ENCODE results near the gene DAPK1.

Gene DAPK1

DNA sequence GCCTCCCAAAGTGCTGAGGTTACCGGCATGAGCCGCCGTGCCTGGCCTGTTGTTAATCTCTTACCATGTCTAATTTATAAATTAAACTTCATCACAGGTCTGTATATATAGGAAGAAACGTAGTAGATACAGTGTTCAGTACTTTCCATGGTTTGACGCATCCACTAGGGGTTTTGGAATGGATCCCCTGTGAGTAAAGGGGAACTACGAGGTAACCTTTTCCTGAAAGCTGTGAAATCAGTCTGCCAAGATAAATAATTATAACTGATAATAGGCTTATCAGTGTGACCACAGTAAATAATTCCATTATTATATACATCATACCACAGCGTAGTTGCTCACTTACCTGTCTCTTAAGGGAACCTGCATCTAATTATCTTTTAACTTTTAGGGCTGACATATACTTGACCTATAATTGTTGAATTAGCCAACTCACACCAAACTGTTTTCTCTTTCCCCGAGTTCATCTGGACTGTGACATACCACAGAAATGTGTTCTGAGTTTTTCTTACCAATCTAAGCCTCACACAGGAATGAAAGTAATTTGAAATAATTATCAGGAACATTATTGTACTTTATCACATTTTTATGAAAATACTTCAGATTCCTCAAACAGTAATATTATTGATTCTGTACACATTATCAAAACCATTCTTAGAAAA lies 42.9 kb downstream of the DAPK1 start:
- TF ChIP-seq, protein P1, sequence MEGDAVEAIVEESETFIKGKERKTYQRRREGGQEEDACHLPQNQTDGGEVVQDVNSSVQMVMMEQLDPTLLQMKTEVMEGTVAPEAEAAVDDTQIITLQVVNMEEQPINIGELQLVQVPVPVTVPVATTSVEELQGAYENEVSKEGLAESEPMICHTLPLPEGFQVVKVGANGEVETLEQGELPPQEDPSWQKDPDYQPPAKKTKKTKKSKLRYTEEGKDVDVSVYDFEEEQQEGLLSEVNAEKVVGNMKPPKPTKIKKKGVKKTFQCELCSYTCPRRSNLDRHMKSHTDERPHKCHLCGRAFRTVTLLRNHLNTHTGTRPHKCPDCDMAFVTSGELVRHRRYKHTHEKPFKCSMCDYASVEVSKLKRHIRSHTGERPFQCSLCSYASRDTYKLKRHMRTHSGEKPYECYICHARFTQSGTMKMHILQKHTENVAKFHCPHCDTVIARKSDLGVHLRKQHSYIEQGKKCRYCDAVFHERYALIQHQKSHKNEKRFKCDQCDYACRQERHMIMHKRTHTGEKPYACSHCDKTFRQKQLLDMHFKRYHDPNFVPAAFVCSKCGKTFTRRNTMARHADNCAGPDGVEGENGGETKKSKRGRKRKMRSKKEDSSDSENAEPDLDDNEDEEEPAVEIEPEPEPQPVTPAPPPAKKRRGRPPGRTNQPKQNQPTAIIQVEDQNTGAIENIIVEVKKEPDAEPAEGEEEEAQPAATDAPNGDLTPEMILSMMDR (IDR thresholded peaks at IDR 0.05): no peak

GRCh38 chr9:87541663-87542062 lies 44.0 kb downstream of the DAPK1 start:
- TF ChIP-seq, protein P1 (IDR thresholded peaks at IDR 0.05): no peak

DNA sequence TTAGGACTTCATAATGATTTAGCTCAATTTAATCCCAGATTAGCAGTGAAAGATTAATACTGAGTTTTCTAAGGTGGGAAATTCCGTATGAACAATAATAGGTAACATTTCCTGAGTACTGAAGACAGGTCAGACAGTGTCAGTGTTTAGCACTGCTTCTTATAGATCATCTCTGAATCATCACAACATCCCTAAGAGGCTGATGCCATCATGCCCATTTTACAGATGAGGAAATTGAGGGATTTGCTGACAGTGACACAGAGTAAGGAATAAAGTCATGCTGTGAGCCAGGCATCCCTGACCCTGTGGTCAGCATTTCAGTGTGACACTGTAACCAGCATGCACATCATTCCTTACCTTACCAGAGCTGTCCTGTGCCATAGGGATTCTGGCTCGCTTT lies 44.5 kb downstream of the DAPK1 start:
- TF ChIP-seq, protein P1 (IDR thresholded peaks at IDR 0.05): no peak

- TF ChIP-seq, protein P1 (IDR thresholded peaks at IDR 0.05): no peak
These were observed 45.6 kb downstream of the DAPK1 start for GRCh38 chr9:87543251-87543650.

DNA sequence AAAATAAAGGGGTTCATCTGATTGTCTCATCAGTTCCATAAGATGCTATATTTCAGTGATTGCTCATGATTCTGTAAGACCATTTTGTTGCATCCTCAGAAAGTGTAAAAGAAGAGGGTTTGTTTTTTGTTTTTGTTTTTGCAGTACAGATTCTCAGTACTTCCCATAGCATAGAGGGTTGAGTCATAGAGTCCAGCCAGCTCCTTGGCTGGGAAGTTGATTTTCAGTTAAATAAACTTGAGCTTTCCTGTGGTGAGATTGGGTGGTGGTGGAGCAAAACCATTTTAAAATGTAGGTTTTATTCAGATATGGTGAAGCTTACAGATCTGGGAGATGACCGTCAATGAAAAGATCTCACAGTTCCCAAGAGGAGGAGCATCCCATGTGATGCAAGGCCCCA lies 48.2 kb downstream of the DAPK1 start:
- TF ChIP-seq, protein P1 (IDR thresholded peaks at IDR 0.05): no peak

GRCh38 chr9:87546704-87547103 lies 49.0 kb downstream of the DAPK1 start:
- TF ChIP-seq, protein P1 (IDR thresholded peaks at IDR 0.05): no peak

DNA sequence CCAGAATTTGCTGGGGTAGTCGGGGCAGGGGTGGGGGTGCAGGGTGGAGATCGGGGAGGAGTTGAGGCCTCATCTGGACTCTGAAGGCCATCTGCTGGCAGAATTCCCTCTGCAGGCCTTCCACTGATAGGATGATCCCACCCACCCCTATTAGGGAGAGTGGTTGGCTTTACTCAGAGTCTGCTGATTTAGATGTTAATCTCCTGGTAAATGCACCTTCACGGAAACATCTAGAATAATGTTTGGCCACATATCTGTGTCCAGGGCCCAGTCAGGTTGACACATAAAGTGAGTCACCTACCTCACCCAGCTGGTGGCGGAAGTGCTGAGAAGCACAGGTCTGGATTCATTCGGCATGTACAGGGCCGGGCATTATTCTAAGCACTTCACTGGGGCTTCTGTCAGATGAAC lies 50.0 kb downstream of the DAPK1 start:
- TF ChIP-seq, protein P1 (IDR thresholded peaks at IDR 0.05): no peak

DNA sequence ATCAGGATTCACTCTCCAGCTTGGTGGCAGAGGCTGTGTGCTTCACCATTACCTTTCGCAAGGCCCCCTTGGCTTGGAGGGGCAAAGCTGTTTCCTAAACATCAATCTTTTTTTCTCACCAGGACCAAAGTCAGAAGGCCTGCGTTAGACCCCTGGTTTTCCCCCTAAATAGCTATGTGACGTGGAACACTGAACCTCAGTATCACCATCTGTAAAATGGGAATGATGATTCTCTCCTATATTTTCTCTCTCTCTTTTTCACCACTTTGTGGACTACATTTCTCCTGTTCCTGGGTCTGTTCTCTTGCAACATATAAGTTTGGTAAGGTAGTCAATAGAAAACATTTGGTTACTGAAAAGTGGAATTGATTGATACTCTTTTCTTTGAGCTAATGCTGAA lies 50.5 kb downstream of the DAPK1 start:
- TF ChIP-seq, protein P1 (IDR thresholded peaks at IDR 0.05): no peak

Data from LNCAP (cell line).